HL-60 (cell line): ENCODE results near the gene C2orf42.

ENCODE experiments used
- DNase-seq, 2 experiments: peaks; one replicate each; pipeline ENCODE4 v3.0.0-alpha.2; 2010 to 2020; ENCODE audit warnings: low read depth in 1 of 2, low spot score in 1 of 2
- H3K27ac ChIP-seq: fragments of 250-450 bp; sonication (Bioruptor Pico); replicated peaks from 2 replicates; pipeline ENCODE4 v1.5.1; 2020; ENCODE audit warnings: mild to moderate bottlenecking, moderate library complexity
- H3K27me3 ChIP-seq: fragments of 250-450 bp; sonication (Bioruptor Pico); 2 replicates; pipeline ENCODE4 v1.5.1; 2021; ENCODE audit warnings: mild to moderate bottlenecking, moderate library complexity; ENCODE audit not compliant: insufficient read depth, poor library complexity, severe bottlenecking
- H3K4me3 ChIP-seq: replicated peaks from 2 replicates; pipeline ENCODE4 v1.5.1; 2011; ENCODE audit warnings: mild to moderate bottlenecking, control low read depth, low read length; ENCODE audit not compliant: insufficient read depth
- CTCF ChIP-seq: IDR thresholded peaks from one replicate; pipeline ENCODE4 v1.5.1; 2011; ENCODE audit warnings: low read length, control low read depth, inconsistent platforms; ENCODE audit not compliant: insufficient read depth
- GABPA ChIP-seq: IDR thresholded peaks from 2 replicates; pipeline ENCODE4 v1.6.1; 2012; ENCODE audit warnings: low read depth
- POLR2AphosphoS5 ChIP-seq: IDR thresholded peaks from 2 replicates; pipeline ENCODE4 v1.6.1; 2012; ENCODE audit warnings: low read depth
- REST ChIP-seq: IDR thresholded peaks from 2 replicates; pipeline ENCODE4 v1.6.1; 2012; ENCODE audit warnings: low read depth; ENCODE audit not compliant: insufficient replicate concordance
- SPI1 ChIP-seq: IDR thresholded peaks from 2 replicates; pipeline ENCODE4 v1.6.1; 2012; ENCODE audit warnings: low read depth, mild to moderate bottlenecking, borderline replicate concordance

The C2orf42 gene

GRCh38 chr2:70211595-70211994 is 20.8 kb upstream of the C2orf42 start:
- DNase-seq: no peak
- no peak for TF ChIP-seq POLR2AphosphoS5
- TF ChIP-seq SPI1: no peak
- no peak for TF ChIP-seq REST
- TF ChIP-seq GABPA: no peak
- no peak for TF ChIP-seq CTCF
- H3K27me3 ChIP-seq: no peaks in the 10 kb centered on the region
- H3K27ac ChIP-seq: no peak overlapping the region
- H3K4me3 ChIP-seq: no peak overlapping the region

- no peak for DNase-seq
- no peak for TF ChIP-seq CTCF
- no peak for TF ChIP-seq GABPA
- Histone ChIP-seq H3K4me3 (no peak overlapping the region), H3K27me3 (no peaks in the 10 kb centered on the region), H3K27ac (no peak overlapping the region)
These were observed 13.6 kb upstream of the C2orf42 start for GRCh38 chr2:70204452-70204851.

GRCh38 chr2:70203086-70203485 is 12.3 kb upstream of the C2orf42 start:
- no peak for DNase-seq
- H3K27ac ChIP-seq: no peak overlapping the region
- no peak overlapping the region for H3K4me3 ChIP-seq
- TF ChIP-seq REST (no peak), SPI1 (no peak), CTCF (no peak), GABPA (no peak), POLR2AphosphoS5 (no peak)
- no peaks in the 10 kb centered on the region for H3K27me3 ChIP-seq

- no peak for TF ChIP-seq GABPA
- TF ChIP-seq POLR2AphosphoS5: no peak
- TF ChIP-seq SPI1: no peak
- no peak for TF ChIP-seq CTCF
- H3K27ac ChIP-seq: no peak overlapping the region
- H3K4me3 ChIP-seq: no peak overlapping the region
- DNase-seq: no peak
- no peaks in the 10 kb centered on the region for H3K27me3 ChIP-seq
These were observed 11.5 kb upstream of the C2orf42 start for GRCh38 chr2:70202236-70202806.
